Osteocyte (in vitro differentiated cells): ENCODE measurements around the gene RNASE7. TPM values are rescaled to one million over a fixed set of nuclear protein-coding genes. Genes with fewer than 3 reads are reported as not detected.

ENCODE experiments used
- DNase-seq: peaks from one replicate; pipeline ENCODE4 v3.0.0; 2021; ENCODE audit warnings: mixed read lengths; ENCODE audit not compliant: unreplicated experiment; ENCODE audit errors: extremely low spot score
- H3K27ac Mint-ChIP-seq: one replicate; pipeline ENCODE4 v1.8.0; 2021; ENCODE audit warnings: mild to moderate bottlenecking, mixed read lengths; ENCODE audit not compliant: unreplicated experiment
- H3K27me3 Mint-ChIP-seq: one replicate; pipeline ENCODE4 v1.8.0; 2021; ENCODE audit warnings: mixed read lengths; ENCODE audit not compliant: unreplicated experiment
- H3K36me3 Mint-ChIP-seq: one replicate; pipeline ENCODE4 v1.8.0; 2021; ENCODE audit warnings: mixed read lengths; ENCODE audit not compliant: unreplicated experiment
- H3K4me1 Mint-ChIP-seq: one replicate; pipeline ENCODE4 v1.8.0; 2021; ENCODE audit warnings: mixed read lengths; ENCODE audit not compliant: unreplicated experiment
- H3K4me3 Mint-ChIP-seq: one replicate; pipeline ENCODE4 v1.8.0; 2021; ENCODE audit warnings: mild to moderate bottlenecking, moderate library complexity, mixed read lengths; ENCODE audit not compliant: unreplicated experiment
- H3K9me3 Mint-ChIP-seq: one replicate; pipeline ENCODE4 v1.8.0; 2021; ENCODE audit warnings: mixed read lengths; ENCODE audit not compliant: unreplicated experiment
- total RNA-seq: library from RNA; stranded (reverse); gene quantifications from 2 replicates; pipeline ENCODE4 v1.2.1, GENCODE V29; 2021
- TF ChIP-seq, protein P1 (sequence below): fragments of 200-600 bp; sonication (generic); IDR thresholded peaks from 2 replicates; pipeline ENCODE4 v1.5.0; 2021; ENCODE audit warnings: antibody characterized with exemption, mild to moderate bottlenecking, moderate library complexity

The RNASE7 gene
- total RNA-seq, 1 donor from 2014 or later = not detected

DNA sequence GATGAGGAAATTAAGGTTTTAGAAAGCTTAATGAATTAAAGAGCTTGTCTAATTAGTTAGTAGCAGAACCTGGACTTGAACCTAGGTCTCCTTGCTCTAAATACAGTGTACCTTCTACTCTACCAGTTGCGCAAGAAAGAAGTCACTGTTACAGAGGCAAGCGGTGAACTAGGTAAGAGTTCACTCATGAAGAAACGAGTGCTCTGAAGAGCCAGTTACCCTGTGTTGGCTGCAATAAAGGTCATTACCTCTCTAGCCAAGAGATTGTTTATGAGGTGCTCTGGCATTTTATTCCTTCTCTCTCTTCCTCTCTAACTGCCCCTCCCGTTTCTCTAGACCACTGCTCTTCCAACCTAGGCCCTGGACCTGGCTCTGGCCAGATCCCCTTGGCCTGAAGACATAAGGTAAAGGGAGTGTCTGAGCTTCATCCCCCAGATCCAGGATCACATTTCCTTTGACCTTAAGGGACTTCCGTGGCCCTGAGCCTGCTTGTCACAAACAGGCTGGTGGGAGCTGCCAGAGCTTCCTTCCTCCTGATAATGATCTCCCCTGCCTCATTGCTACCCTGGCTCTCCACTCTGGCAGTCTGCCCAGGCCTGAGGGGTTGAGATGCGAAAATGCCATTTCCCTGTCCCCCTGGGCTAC, 1.9 kb downstream of the RNASE7 start:
- Mint-ChIP-seq H3K27ac (no peak overlapping the region), H3K9me3 (no peaks in the 10 kb centered on the region), H3K27me3 (peaks cover 15% of the 10 kb centered on the region), H3K36me3 (no peaks in the 10 kb centered on the region), H3K4me1 (peaks cover 32% of the 10 kb centered on the region), H3K4me3 (no peak overlapping the region)
- TF ChIP-seq, protein P1, sequence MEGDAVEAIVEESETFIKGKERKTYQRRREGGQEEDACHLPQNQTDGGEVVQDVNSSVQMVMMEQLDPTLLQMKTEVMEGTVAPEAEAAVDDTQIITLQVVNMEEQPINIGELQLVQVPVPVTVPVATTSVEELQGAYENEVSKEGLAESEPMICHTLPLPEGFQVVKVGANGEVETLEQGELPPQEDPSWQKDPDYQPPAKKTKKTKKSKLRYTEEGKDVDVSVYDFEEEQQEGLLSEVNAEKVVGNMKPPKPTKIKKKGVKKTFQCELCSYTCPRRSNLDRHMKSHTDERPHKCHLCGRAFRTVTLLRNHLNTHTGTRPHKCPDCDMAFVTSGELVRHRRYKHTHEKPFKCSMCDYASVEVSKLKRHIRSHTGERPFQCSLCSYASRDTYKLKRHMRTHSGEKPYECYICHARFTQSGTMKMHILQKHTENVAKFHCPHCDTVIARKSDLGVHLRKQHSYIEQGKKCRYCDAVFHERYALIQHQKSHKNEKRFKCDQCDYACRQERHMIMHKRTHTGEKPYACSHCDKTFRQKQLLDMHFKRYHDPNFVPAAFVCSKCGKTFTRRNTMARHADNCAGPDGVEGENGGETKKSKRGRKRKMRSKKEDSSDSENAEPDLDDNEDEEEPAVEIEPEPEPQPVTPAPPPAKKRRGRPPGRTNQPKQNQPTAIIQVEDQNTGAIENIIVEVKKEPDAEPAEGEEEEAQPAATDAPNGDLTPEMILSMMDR = no peak
- DNase-seq = no peak

- no peaks in the 10 kb centered on the region for H3K9me3 Mint-ChIP-seq
- TF ChIP-seq, protein P1 = no peak
- no peak overlapping the region for H3K27ac Mint-ChIP-seq
- no peak overlapping the region for H3K4me3 Mint-ChIP-seq
- H3K27me3 Mint-ChIP-seq = peaks cover 13% of the 10 kb centered on the region
- no peak for DNase-seq
- no peaks in the 10 kb centered on the region for H3K36me3 Mint-ChIP-seq
- H3K4me1 Mint-ChIP-seq = peaks cover 29% of the 10 kb centered on the region
Measured at GRCh38 chr14:21047378-21047781, 5.2 kb downstream of the RNASE7 start.

DNA sequence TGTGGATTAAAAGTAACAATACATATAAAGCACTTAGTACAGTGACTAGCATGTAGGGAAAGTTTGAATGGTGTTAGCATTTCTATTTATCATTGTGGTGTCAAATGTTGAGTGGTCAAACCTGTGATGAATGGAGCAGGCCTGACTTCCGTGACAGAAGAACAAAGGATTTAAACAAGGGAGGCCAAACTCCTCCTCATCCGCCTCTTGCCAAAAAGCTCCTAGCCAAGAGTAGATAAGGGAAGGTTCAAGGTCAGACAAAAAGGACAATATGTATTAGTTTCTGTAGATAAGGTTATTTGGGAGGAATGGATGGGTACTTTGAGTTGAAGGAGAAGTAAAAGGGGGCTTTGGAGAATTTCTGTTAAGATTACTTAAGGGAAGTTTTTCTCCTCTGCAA, 6.5 kb downstream of the RNASE7 start:
- H3K27ac Mint-ChIP-seq = no peak overlapping the region
- H3K4me1 Mint-ChIP-seq = peaks cover 16% of the 10 kb centered on the region
- TF ChIP-seq, protein P1 = no peak
- no peaks in the 10 kb centered on the region for H3K9me3 Mint-ChIP-seq
- H3K27me3 Mint-ChIP-seq = peaks cover 10% of the 10 kb centered on the region
- no peak for DNase-seq
- H3K4me3 Mint-ChIP-seq = no peak overlapping the region
- H3K36me3 Mint-ChIP-seq = no peaks in the 10 kb centered on the region

DNA sequence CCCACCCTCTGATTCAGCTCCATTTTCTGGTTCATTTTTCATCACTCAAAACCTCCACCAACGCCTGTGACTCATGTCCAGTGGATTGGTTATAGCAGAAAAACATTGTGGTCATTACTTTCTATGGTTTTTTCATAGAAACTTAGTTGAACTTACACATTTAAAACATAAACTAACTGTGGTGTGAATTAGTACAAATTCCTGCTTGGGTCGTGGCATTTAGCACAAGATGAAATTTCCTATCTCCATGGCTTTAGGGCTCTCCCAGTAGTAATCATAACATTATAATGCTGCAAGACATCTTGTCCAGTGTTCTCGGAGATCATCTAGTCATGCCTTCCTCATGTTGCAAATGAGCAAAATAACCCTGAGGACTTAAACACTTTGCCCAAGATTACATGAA, 7.1 kb downstream of the RNASE7 start:
- DNase-seq = no peak
- no peak overlapping the region for H3K4me3 Mint-ChIP-seq
- peak overlapping the region; percentile 29 for H3K27ac Mint-ChIP-seq
- H3K27me3 Mint-ChIP-seq = peaks cover 9% of the 10 kb centered on the region
- no peaks in the 10 kb centered on the region for H3K36me3 Mint-ChIP-seq
- TF ChIP-seq, protein P1 = no peak
- H3K4me1 Mint-ChIP-seq = peaks cover 13% of the 10 kb centered on the region
- H3K9me3 Mint-ChIP-seq = no peaks in the 10 kb centered on the region

- Mint-ChIP-seq H3K4me3 (no peak overlapping the region), H3K9me3 (no peaks in the 10 kb centered on the region), H3K36me3 (no peaks in the 10 kb centered on the region), H3K27ac (no peak overlapping the region), H3K27me3 (no peaks in the 10 kb centered on the region), H3K4me1 (peaks cover 8% of the 10 kb centered on the region)
- TF ChIP-seq, protein P1 = no peak
- DNase-seq = no peak
Measured at GRCh38 chr14:21050597-21050996, 8.4 kb downstream of the RNASE7 start.
